ENCODE data around the gene SLX4IP. TPM values are rescaled to one million over a fixed set of nuclear protein-coding genes. Genes with fewer than 3 reads are reported as not detected.

Gene SLX4IP
- total RNA-seq, 1 donor: 4.0 TPM

DNA sequence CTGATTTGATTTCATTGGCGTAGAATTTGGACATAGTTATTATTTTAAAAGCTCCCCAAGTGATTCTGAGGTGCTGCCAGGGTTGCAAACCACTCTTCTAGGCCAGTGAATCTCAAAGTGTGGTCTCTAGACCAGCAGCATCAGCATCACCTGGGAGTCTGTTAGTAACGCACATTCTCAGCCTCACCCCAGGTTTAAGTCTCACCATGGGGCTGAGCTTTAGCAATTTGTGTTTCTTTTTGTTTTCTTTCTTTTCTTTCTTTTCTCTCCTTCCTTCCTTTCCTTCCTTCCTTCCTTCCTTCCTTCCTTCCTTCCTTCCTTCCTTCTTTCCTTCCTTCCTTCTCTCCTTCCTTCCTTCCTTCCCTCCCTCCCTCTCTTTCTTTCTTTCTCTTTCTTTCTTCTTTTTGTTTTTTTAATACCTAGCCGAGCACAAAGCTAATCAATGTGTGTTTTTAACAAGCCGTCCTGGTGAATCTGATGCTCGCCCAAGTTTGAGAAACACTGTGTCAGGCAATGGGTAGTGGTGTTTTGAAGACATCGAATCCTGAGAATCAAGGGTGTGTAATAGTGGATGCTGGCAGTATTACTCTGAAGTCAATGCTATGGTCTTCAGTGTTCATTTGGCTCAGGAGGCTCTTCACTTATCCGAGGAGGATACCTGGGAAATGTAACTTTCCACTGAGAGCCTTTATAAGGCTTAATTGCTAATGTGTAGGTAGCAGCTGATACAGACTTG lies 104.9 kb downstream of the SLX4IP start:
- Histone ChIP-seq H3K79me2 (ENCODE audit: insufficient read depth, low read length) (no peaks in the 10 kb centered on the region), H4K20me1 (ENCODE audit: insufficient read depth, low read length) (no peaks in the 10 kb centered on the region), H3K9me3 (ENCODE audit: low read depth, low read length) (no peaks in the 10 kb centered on the region), H3K4me3 (ENCODE audit: insufficient read depth, low read length) (no peak overlapping the region), H3K4me1 (ENCODE audit: insufficient read depth, low read length) (peaks cover 37% of the 10 kb centered on the region), H2AFZ (ENCODE audit: low read length) (no peak overlapping the region), H3K36me3 (ENCODE audit: insufficient read depth, low read length) (no peaks in the 10 kb centered on the region), H3K27ac (ENCODE audit: low read depth, low read length) (peak overlapping the region; percentile 98), H3K4me2 (ENCODE audit: insufficient read depth, low read length) (peak overlapping the region; percentile 58), H3K27me3 (ENCODE audit: insufficient read depth, low read length) (no peaks in the 10 kb centered on the region)
- TF ChIP-seq, protein P1, sequence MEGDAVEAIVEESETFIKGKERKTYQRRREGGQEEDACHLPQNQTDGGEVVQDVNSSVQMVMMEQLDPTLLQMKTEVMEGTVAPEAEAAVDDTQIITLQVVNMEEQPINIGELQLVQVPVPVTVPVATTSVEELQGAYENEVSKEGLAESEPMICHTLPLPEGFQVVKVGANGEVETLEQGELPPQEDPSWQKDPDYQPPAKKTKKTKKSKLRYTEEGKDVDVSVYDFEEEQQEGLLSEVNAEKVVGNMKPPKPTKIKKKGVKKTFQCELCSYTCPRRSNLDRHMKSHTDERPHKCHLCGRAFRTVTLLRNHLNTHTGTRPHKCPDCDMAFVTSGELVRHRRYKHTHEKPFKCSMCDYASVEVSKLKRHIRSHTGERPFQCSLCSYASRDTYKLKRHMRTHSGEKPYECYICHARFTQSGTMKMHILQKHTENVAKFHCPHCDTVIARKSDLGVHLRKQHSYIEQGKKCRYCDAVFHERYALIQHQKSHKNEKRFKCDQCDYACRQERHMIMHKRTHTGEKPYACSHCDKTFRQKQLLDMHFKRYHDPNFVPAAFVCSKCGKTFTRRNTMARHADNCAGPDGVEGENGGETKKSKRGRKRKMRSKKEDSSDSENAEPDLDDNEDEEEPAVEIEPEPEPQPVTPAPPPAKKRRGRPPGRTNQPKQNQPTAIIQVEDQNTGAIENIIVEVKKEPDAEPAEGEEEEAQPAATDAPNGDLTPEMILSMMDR (IDR thresholded peaks at IDR 0.05; ENCODE audit: extremely low read depth, low read depth, low read length): no peak
- no peak for DNase-seq (ENCODE audit: insufficient read length, low spot score, missing footprints)

GRCh38 chr20:10540636-10541493 lies 105.8 kb downstream of the SLX4IP start:
- H3K27me3 ChIP-seq (ENCODE audit: insufficient read depth, low read length): no peaks in the 10 kb centered on the region
- H3K9me3 ChIP-seq (ENCODE audit: low read depth, low read length): no peaks in the 10 kb centered on the region
- H3K4me1 ChIP-seq (ENCODE audit: insufficient read depth, low read length): peaks cover 37% of the 10 kb centered on the region
- H3K36me3 ChIP-seq (ENCODE audit: insufficient read depth, low read length): no peaks in the 10 kb centered on the region
- peak overlapping the region; percentile 58 for H3K4me2 ChIP-seq (ENCODE audit: insufficient read depth, low read length)
- H3K79me2 ChIP-seq (ENCODE audit: insufficient read depth, low read length): no peaks in the 10 kb centered on the region
- H4K20me1 ChIP-seq (ENCODE audit: insufficient read depth, low read length): no peaks in the 10 kb centered on the region
- H2AFZ ChIP-seq (ENCODE audit: low read length): peak overlapping the region; percentile 49
- H3K27ac ChIP-seq (ENCODE audit: low read depth, low read length): peak overlapping the region; percentile 98
- no peak overlapping the region for H3K4me3 ChIP-seq (ENCODE audit: insufficient read depth, low read length)
- peak; percentile 83 for DNase-seq (ENCODE audit: insufficient read length, low spot score, missing footprints)
- TF ChIP-seq, protein P1 (IDR thresholded peaks at IDR 0.05; ENCODE audit: extremely low read depth, low read depth, low read length): no peak

DNA sequence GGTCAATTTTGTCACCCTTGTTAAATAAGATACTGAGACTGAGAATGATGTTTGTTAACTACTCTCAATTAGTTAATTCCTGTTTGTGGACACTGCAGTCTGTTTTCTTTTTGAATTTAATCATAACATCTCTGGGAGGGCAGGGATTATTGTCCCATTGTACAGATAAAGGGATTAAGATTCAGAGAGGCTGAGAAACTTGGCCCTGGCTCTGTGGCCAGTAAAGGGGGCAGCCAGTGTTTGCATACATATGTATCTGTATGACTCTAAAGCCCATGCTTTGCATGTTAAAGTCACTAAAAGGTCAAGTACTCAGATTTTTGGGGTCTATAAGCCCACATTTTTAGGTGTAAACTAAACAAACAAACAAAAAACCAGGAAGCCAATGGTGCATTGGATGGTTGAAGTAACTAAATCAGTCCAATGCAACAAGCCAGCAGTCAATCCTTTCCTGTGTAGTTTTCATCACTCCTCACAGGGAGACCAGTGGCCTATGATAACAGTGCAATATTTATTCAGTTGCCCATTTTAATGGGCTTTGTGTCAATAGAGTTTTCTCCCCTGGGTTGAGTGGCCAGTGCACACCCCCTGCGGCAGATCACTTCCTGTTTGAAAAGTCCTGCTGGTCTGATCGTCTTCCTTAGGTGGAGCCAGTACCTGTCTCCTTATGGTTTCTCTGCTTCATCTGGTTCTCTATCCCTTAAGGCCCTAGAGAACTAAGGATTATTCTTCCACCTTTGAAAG lies 106.7 kb downstream of the SLX4IP start:
- no peak overlapping the region for H3K4me2 ChIP-seq (ENCODE audit: insufficient read depth, low read length)
- no peaks in the 10 kb centered on the region for H4K20me1 ChIP-seq (ENCODE audit: insufficient read depth, low read length)
- H3K27ac ChIP-seq (ENCODE audit: low read depth, low read length): peak overlapping the region; percentile 98
- H3K27me3 ChIP-seq (ENCODE audit: insufficient read depth, low read length): no peaks in the 10 kb centered on the region
- H3K4me3 ChIP-seq (ENCODE audit: insufficient read depth, low read length): no peak overlapping the region
- H2AFZ ChIP-seq (ENCODE audit: low read length): no peak overlapping the region
- no peaks in the 10 kb centered on the region for H3K79me2 ChIP-seq (ENCODE audit: insufficient read depth, low read length)
- TF ChIP-seq, protein P1 (IDR thresholded peaks at IDR 0.05; ENCODE audit: extremely low read depth, low read depth, low read length): no peak
- no peak for DNase-seq (ENCODE audit: insufficient read length, low spot score, missing footprints)
- H3K4me1 ChIP-seq (ENCODE audit: insufficient read depth, low read length): peaks cover 30% of the 10 kb centered on the region
- H3K36me3 ChIP-seq (ENCODE audit: insufficient read depth, low read length): no peaks in the 10 kb centered on the region
- H3K9me3 ChIP-seq (ENCODE audit: low read depth, low read length): no peaks in the 10 kb centered on the region
